Islet of Langerhans (tissue), 1 donor: ENCODE measurements around the gene NKAIN2.
"Not testable (repeated sequence)": the region's sequence is repeated elsewhere in the genome, so short reads cannot be mapped to it uniquely, and the experiment has no call there.

Source experiments
- FAIRE-seq: peaks from one replicate; lab custom pipeline; 2011; peaks lifted over from hg19 to GRCh38; lab: Jason Lieb, UNC

Gene NKAIN2

GRCh38 chr6:124223611-124224345, 420.1 kb downstream of the NKAIN2 start:
- no peak for FAIRE-seq

GRCh38 chr6:124226396-124226795, 422.7 kb downstream of the NKAIN2 start:
- FAIRE-seq, result no peak

- no peak for FAIRE-seq
Measured at GRCh38 chr6:124233221-124233620, 429.6 kb downstream of the NKAIN2 start.

GRCh38 chr6:124234801-124235200, 431.1 kb downstream of the NKAIN2 start:
- FAIRE-seq, result no peak

GRCh38 chr6:124237911-124238310, 434.2 kb downstream of the NKAIN2 start:
- FAIRE-seq, result no peak

- not testable (repeated sequence) for FAIRE-seq
Measured at GRCh38 chr6:124238408-124238807, 434.7 kb downstream of the NKAIN2 start.

DNA sequence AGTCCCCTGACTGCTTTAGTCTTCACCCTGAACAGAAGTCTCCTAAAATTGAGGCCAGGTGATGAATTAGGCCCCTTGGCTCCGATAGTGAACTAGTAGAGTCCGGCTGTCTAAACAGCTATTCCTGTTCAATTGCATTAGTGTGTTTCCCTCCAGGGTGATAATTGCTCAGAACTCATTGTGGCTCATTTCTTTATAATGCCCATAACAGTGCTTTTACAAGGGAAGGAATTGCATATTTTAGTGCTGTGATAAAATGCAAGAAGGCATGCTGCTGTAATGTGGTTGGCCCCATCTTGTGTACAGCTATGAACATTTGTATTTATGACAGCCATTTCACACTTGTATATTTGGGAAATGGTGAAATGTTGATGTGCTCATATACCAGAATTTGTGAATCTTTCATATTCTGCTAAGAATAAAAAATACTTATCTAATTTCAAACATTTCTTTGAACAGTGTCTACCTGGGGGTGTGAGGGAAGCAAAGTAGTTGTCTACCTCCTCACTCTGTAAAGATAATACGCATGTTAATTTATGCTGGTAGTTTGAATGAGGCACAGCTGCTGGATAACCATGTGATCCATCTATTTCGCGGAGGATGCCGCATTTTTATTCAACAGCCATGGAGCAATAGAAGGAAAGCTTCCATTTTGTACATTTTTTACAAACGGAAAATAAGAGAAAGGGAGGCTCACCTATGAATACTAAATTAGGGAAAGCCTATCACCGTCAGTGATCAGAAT, 451.4 kb downstream of the NKAIN2 start:
- FAIRE-seq, result no peak

DNA sequence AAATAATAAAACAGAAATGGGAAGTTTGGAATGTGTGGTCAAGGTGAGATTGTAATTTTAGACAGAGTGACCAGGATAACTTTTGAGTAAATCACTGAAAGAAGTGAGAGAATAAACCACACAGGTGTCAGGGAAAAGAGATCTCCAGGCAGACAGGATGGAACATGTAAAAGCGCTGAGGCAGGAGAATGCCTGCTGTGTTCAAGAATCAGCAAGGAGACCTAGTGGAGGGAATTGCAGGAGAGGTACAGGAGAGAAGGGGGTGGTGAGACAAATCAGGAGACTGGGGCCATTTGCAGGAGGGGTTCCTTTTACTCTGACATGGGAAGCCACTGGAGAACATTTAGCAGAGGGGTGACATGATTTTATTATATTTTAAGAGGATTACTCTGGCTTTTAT, 456.7 kb downstream of the NKAIN2 start:
- no peak for FAIRE-seq

DNA sequence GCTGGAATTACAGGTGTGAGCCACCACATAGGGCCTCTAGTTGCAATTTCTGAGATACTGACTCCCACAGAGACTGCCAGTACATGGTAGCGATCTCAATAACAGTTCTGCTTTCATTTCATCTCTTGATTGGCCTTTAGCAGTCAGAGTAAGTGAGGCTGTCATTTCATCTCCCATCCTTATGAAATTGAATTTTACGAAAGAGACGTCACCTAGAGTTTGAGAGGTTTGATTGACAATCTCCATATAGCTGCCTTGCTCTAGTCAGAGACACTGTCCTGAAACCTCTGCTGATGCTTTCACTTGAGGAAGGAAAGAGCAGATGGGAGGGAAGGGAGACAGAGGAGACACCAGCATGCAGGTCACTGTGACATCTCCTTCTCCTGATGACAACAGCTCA, 466.1 kb downstream of the NKAIN2 start:
- no peak for FAIRE-seq

GRCh38 chr6:124273701-124274100, 470.0 kb downstream of the NKAIN2 start:
- no peak for FAIRE-seq

- no peak for FAIRE-seq
Measured at GRCh38 chr6:124282541-124282940, 478.9 kb downstream of the NKAIN2 start.

- no peak for FAIRE-seq
Measured at GRCh38 chr6:124283486-124283885, 479.8 kb downstream of the NKAIN2 start.

GRCh38 chr6:124285146-124285545, 481.5 kb downstream of the NKAIN2 start:
- FAIRE-seq, result no peak

GRCh38 chr6:124294574-124295200, 491.0 kb downstream of the NKAIN2 start:
- no peak for FAIRE-seq

DNA sequence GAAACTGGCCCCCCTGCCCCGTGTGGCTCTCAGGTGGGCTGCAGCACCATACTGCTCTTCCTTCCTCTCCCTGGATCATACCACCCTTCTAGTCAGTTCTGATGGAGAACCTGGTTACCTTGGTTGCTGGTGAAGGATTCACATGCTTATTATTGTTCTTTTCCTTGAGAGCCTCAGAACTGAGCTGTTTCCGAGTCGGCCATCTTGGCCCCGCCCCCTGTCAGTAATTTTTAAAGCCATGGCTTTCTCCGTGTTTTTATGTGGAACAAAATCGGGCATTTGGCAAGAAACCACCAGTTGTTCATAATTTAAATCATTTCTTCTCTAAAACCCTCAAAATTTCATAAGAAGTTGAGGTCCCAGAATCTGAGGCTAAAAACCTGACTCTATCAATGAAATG, 493.8 kb downstream of the NKAIN2 start:
- no peak for FAIRE-seq

- FAIRE-seq, result no peak
Measured at GRCh38 chr6:124298730-124299129, 495.1 kb downstream of the NKAIN2 start.

DNA sequence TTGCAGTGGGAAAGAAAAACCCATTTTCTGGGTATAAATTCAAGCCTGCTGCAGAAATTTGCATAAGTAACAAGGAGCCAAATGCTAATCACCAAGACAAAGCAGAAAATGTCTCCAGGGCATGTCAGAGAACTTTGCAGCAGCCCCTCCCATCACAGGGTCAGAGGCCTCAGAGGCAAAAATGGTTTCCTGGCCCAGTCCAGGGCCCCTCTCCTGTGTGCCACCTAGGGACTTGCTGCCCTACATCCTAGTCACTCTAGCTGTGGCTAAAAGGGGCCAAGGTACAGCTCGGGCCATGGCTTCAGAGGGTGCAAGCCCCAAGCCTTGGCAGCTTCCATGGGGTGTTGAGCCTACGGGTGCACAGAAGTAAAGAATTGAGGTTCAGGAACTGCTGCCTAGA, 497.2 kb downstream of the NKAIN2 start:
- FAIRE-seq, result not testable (repeated sequence)

- no peak for FAIRE-seq
Measured at GRCh38 chr6:124303971-124304370, 500.3 kb downstream of the NKAIN2 start.

- FAIRE-seq, result no peak
Measured at GRCh38 chr6:124310139-124310538, 506.5 kb downstream of the NKAIN2 start.

DNA sequence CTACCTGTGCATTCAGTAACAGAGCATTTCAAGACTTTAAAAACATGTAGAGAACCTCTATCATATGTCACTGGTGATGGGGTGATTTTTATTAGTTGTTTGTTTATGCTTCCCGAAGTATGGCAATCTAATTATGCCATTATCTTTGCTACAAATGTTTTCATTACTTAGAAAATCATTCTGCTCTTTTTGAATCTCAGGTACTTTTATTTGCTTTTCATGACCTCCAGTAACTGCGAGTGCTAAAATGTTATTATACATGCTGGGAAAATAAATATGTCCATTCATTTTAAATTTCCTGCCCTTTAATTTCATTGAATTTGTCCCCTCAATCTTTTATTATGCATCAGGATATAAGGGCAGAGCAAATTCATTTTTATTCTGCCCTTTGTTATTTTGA, 515.7 kb downstream of the NKAIN2 start:
- FAIRE-seq, result no peak

- no peak for FAIRE-seq
Measured at GRCh38 chr6:124324237-124324636, 520.6 kb downstream of the NKAIN2 start.

DNA sequence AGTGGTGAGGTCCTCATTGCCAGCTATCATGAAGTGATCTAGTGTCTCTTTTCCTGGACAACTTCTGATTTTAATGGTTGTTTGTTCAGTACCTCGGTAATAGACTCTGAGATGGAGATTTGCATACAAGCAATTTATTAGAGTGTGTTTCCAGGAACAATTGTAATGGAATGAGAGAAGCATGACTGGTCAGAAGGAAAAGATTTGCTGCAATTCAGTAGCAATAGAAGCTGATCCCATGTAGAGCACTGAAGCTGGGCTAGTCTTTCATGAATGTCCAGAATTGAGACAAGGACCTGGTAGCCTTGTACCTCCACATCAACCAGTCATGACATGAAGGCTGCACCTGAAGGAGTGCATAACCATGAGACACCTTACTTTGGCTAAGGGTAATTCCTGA, 526.5 kb downstream of the NKAIN2 start:
- no peak for FAIRE-seq

GRCh38 chr6:124334359-124334758, 530.7 kb downstream of the NKAIN2 start:
- FAIRE-seq, result no peak
